Trophoblast cell (in vitro differentiated cells and primary cell): ENCODE data around the gene MARK2.

Source experiments
- DNase-seq, 2 donors: peaks; one replicate each; pipeline ENCODE4 v3.0.0-alpha.2; 2016
- H2AFZ ChIP-seq: 2 replicates; pipeline ENCODE4 v1.6.1; 2013; ENCODE audit warnings: low read length, moderate library complexity, mild to moderate bottlenecking; ENCODE audit not compliant: insufficient read depth, poor library complexity
- H2AK5ac ChIP-seq: 2 replicates; pipeline ENCODE4 v1.6.1; 2013; ENCODE audit warnings: mild to moderate bottlenecking, low read length
- H2BK120ac ChIP-seq: 2 replicates; pipeline ENCODE4 v1.6.1; 2013; ENCODE audit warnings: low read length, mild to moderate bottlenecking, moderate library complexity; ENCODE audit not compliant: insufficient read depth, poor library complexity
- H2BK12ac ChIP-seq: 2 replicates; pipeline ENCODE4 v1.6.1; 2013; ENCODE audit warnings: mild to moderate bottlenecking, low read length, moderate library complexity
- H2BK5ac ChIP-seq: 2 replicates; pipeline ENCODE4 v1.6.1; 2013; ENCODE audit warnings: low read length, low read depth, moderate library complexity, mild to moderate bottlenecking; ENCODE audit not compliant: poor library complexity
- H3K14ac ChIP-seq: 2 replicates; pipeline ENCODE4 v1.6.1; 2013; ENCODE audit warnings: mild to moderate bottlenecking, low read length
- H3K18ac ChIP-seq: 2 replicates; pipeline ENCODE4 v1.6.1; 2013; ENCODE audit warnings: mild to moderate bottlenecking, low read length
- H3K23ac ChIP-seq: 2 replicates; pipeline ENCODE4 v1.6.1; 2013; ENCODE audit warnings: low read length
- H3K27ac ChIP-seq: 2 replicates; pipeline ENCODE4 v1.5.1; 2013; ENCODE audit warnings: low read depth, mild to moderate bottlenecking, inconsistent platforms, low read length, moderate library complexity
- H3K27me3 ChIP-seq: 2 replicates; pipeline ENCODE4 v1.6.1; 2013; ENCODE audit warnings: inconsistent platforms, mild to moderate bottlenecking, low read length, moderate library complexity; ENCODE audit not compliant: insufficient read depth
- H3K36me3 ChIP-seq, 2 experiments: 1 replicate in 1 of 2; 2 replicates in 1 of 2; pipeline ENCODE4 v1.6.1; 2013; ENCODE audit warnings: low read length in 2 of 2, mild to moderate bottlenecking in 2 of 2, moderate library complexity in 1 of 2; ENCODE audit not compliant: insufficient read depth in 2 of 2, control insufficient read depth in 1 of 2
- H3K4ac ChIP-seq: 2 replicates; pipeline ENCODE4 v1.6.1; 2013; ENCODE audit warnings: low read depth, mild to moderate bottlenecking, low read length, moderate library complexity
- H3K4me1 ChIP-seq, 2 experiments: 1 replicate in 1 of 2; 2 replicates in 1 of 2; pipeline ENCODE4 v1.6.1; 2013; ENCODE audit warnings: low read length in 2 of 2, mild to moderate bottlenecking in 2 of 2, moderate library complexity in 1 of 2; ENCODE audit not compliant: insufficient read depth in 2 of 2, control insufficient read depth in 1 of 2
- H3K4me2 ChIP-seq: 2 replicates; pipeline ENCODE4 v1.6.1; 2013; ENCODE audit warnings: inconsistent platforms, mild to moderate bottlenecking, low read length, moderate library complexity
- H3K4me3 ChIP-seq: 2 replicates; pipeline ENCODE4 v1.5.1; 2013; ENCODE audit warnings: mild to moderate bottlenecking, low read depth, low read length, inconsistent platforms
- H3K79me1 ChIP-seq: one replicate; pipeline ENCODE4 v1.6.1; 2013; ENCODE audit warnings: low read length
- H3K79me2 ChIP-seq: 2 replicates; pipeline ENCODE4 v1.6.1; 2013; ENCODE audit warnings: low read length, mild to moderate bottlenecking; ENCODE audit not compliant: control insufficient read depth, insufficient read depth, poor library complexity
- H3K9ac ChIP-seq: 2 replicates; pipeline ENCODE4 v1.6.1; 2013; ENCODE audit warnings: mild to moderate bottlenecking, low read length
- H3K9me3 ChIP-seq: 2 replicates; pipeline ENCODE4 v1.6.1; 2013; ENCODE audit warnings: low read depth, mild to moderate bottlenecking, control low read depth, inconsistent platforms, low read length; ENCODE audit not compliant: insufficient read depth
- H4K12ac ChIP-seq: 2 replicates; pipeline ENCODE4 v1.6.1; 2013; ENCODE audit warnings: low read depth, mild to moderate bottlenecking, low read length, moderate library complexity
- H4K8ac ChIP-seq: 2 replicates; pipeline ENCODE4 v1.6.1; 2013; ENCODE audit warnings: low read depth, mild to moderate bottlenecking, low read length, moderate library complexity
- H4K91ac ChIP-seq: one replicate; pipeline ENCODE4 v1.6.1; 2013; ENCODE audit warnings: low read depth, mild to moderate bottlenecking, low read length, moderate library complexity
- WGBS: extraction: QIAGEN DNeasy Blood & Tissue Kit; methylation state at CpG from one replicate; pipeline ENCODE4 v1.1.7; 2013; ENCODE audit warnings: missing lambda C conversion rate; ENCODE audit not compliant: insufficient read length, insufficient coverage; ENCODE audit errors: extremely low coverage; 5-methylcytosine and 5-hydroxymethylcytosine counted together

Gene MARK2

DNA sequence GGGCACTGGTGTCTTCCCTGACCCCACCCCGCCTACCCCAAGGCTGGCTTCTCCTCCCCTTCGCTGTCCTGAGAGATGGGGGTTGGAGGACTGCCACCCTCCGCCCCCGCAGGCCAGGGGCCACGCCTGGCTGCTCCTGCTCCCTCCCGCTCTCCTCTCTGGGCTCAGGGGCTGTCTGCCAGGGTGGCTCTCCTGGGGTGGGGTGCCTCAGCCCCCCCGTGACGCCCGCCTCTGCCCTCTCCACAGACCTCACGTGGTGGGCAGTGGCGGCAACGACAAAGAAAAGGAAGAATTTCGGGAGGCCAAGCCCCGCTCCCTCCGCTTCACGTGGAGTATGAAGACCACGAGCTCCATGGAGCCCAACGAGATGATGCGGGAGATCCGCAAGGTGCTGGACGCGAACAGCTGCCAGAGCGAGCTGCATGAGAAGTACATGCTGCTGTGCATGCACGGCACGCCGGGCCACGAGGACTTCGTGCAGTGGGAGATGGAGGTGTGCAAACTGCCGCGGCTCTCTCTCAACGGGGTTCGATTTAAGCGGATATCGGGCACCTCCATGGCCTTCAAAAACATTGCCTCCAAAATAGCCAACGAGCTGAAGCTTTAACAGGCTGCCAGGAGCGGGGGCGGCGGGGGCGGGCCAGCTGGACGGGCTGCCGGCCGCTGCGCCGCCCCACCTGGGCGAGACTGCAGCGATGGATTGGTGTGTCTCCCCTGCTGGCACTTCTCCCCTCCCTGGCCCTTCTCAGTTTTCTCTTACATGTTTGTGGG, 69.9 kb downstream of the MARK2 start:
- Histone ChIP-seq H3K9me3 (no peaks in the 10 kb centered on the region), H3K23ac (no peak overlapping the region)

DNA sequence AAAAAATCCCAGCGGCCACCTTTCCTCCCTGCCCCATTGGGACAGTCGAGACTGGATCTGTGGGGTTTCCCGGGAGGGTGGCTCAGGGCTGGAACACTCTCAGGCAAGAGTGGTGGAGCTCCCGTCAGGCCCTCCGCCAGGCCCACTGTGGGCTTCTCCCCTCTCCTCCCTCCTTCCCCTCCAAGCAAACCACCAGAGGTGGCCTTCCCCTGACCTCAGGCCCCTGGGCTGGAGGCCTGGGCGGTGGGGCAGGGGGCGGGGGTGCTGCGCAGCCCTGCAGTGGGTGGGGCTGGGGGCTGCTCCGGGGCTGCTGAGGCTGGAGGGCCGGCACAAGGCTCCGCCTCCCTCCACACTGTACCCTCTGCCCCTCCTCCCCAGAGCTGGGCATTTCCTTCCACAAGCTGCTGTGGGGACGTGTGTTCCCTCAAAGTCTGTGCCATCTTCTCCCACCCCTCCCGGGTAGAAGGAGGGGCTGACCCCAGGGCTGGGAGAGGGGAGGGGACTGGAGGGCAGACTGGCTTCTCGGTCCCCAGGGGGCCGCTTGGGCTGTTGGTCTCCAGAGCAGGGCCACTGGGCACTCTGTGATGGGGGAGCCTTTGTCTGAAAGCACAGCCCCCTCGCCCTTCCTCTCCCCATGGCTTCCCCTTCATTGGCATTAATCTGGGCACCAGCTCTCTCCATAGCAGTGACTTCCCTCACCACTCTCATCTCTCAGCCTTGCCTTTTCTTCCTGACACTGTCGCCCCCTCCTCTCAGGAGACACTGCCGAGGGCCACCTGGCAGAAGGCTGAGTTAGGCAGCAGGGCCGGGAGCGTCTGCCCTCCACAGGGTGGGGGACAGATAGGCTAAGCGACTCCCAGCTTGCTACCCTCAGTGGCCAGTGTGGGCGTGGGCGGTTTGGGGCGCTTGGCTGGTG, 70.9 kb downstream of the MARK2 start:
- Histone ChIP-seq H3K14ac (no peak overlapping the region), H3K23ac (no peak overlapping the region), H4K12ac (no peak overlapping the region), H3K27me3 (no peaks in the 10 kb centered on the region), H3K79me2 (no peaks in the 10 kb centered on the region), H4K8ac (no peak overlapping the region), H3K18ac (no peak overlapping the region), H4K91ac (peak overlapping the region; percentile 16), H3K9ac (no peak overlapping the region), H2AK5ac (no peak overlapping the region), H3K4me2 (no peak overlapping the region), H3K27ac (no peak overlapping the region), H2BK120ac (no peak overlapping the region), H3K36me3 (peaks cover 67 to 68% of the 10 kb centered on the region in 2 experiments), H3K79me1 (no peaks in the 10 kb centered on the region), H3K4me1 (peaks cover 12 to 16% of the 10 kb centered on the region in 2 experiments), H2BK5ac (no peak overlapping the region), H3K9me3 (no peaks in the 10 kb centered on the region), H2BK12ac (no peak overlapping the region), H2AFZ (no peak overlapping the region), H3K4ac (no peak overlapping the region), H3K4me3 (no peak overlapping the region)
- DNase-seq: no peak
- no CpG with 5 or more reads among the region's 24 CpGs for WGBS

More for the DNA sequence above, 69.9 kb downstream of the MARK2 start:
- Histone ChIP-seq H3K36me3 (peaks cover 67 to 68% of the 10 kb centered on the region in 2 experiments), H3K4me1 (peaks cover 12 to 16% of the 10 kb centered on the region in 2 experiments), H3K27ac (no peak overlapping the region), H2BK120ac (no peak overlapping the region), H4K91ac (no peak overlapping the region), H4K12ac (no peak overlapping the region), H3K18ac (no peak overlapping the region), H3K27me3 (no peaks in the 10 kb centered on the region), H3K79me1 (no peaks in the 10 kb centered on the region), H2BK12ac (no peak overlapping the region), H3K4me2 (no peak overlapping the region), H4K8ac (no peak overlapping the region), H2BK5ac (no peak overlapping the region), H3K9ac (no peak overlapping the region), H3K4me3 (no peak overlapping the region), H3K79me2 (no peaks in the 10 kb centered on the region), H2AFZ (no peak overlapping the region), H3K14ac (no peak overlapping the region), H3K4ac (no peak overlapping the region), H2AK5ac (no peak overlapping the region)
- WGBS: no CpG with 5 or more reads among the region's 46 CpGs
- no peak for DNase-seq

DNA sequence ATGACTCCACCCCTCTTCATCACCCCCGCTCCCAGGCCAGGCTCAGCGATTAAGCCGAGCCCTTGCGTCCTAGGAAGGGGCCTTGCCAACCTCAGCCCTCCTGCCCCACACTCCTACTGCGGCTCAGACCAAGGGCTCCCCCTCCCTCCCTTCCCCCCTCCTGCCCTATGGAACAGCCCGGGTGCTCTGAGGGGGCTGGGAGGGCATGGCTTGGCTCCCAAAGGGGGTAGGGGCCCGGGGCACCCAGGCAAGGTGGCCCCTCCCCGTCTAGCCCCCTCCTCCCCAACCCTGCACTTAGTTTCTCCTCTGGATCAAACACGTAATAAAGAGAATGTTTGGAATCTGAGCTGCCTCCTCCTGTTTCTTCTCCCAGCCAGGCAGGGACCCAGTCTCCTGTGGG, 71.8 kb downstream of the MARK2 start:
- no peak overlapping the region for H4K8ac ChIP-seq
- no peak overlapping the region for H2BK5ac ChIP-seq
- no peaks in the 10 kb centered on the region for H3K79me1 ChIP-seq
- no peak overlapping the region for H3K4me3 ChIP-seq
- no peak overlapping the region for H3K4ac ChIP-seq
- H3K9me3 ChIP-seq: no peaks in the 10 kb centered on the region
- H3K18ac ChIP-seq: no peak overlapping the region
- peaks cover 18 to 22% of the 10 kb centered on the region in 2 experiments for H3K4me1 ChIP-seq
- no peak overlapping the region for H2AK5ac ChIP-seq
- no peak for DNase-seq
- H3K27ac ChIP-seq: peak overlapping the region; percentile 28
- no peaks in the 10 kb centered on the region for H3K27me3 ChIP-seq
- no peak overlapping the region for H2BK120ac ChIP-seq
- no peak overlapping the region for H4K91ac ChIP-seq
- H3K23ac ChIP-seq: no peak overlapping the region
- no peak overlapping the region for H3K4me2 ChIP-seq
- no CpG with 5 or more reads among the region's 9 CpGs for WGBS
- H3K9ac ChIP-seq: no peak overlapping the region
- H2AFZ ChIP-seq: no peak overlapping the region
- no peak overlapping the region for H2BK12ac ChIP-seq
- no peak overlapping the region for H3K14ac ChIP-seq
- no peak overlapping the region for H4K12ac ChIP-seq
- no peaks in the 10 kb centered on the region for H3K79me2 ChIP-seq
- peaks cover 62 to 63% of the 10 kb centered on the region in 2 experiments for H3K36me3 ChIP-seq

DNA sequence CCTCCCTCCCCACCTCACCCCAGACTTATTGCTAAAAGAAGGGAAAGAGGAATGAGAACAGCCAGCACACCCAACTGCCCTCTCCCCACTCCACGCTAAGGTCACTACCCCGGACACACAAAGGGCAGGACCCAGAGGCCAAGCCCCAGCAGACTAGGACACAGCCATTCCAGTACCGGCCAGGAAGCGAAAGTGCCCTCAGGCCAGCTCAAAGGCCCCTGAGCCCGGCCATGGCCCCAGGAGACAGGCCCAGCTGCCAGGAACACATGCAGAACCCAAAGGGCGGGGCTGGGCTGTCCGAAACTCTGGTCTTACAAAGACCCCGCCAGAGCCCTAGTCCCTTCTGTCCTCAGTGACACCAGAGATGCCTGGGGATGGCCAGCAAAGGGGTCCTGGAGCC, 72.5 kb downstream of the MARK2 start:
- H3K4me3 ChIP-seq: no peak overlapping the region
- WGBS: no CpG with 5 or more reads among the region's 8 CpGs
- no peak overlapping the region for H3K4ac ChIP-seq
- no peak overlapping the region for H3K18ac ChIP-seq
- H3K9ac ChIP-seq: no peak overlapping the region
- H3K79me2 ChIP-seq: peaks cover under 1% of the 10 kb centered on the region
- H2AK5ac ChIP-seq: no peak overlapping the region
- H3K14ac ChIP-seq: no peak overlapping the region
- H2BK5ac ChIP-seq: no peak overlapping the region
- H3K27ac ChIP-seq: peak overlapping the region; percentile 3
- peaks cover 20 to 26% of the 10 kb centered on the region in 2 experiments for H3K4me1 ChIP-seq
- H3K9me3 ChIP-seq: no peaks in the 10 kb centered on the region
- H3K23ac ChIP-seq: no peak overlapping the region
- no peak overlapping the region for H2AFZ ChIP-seq
- no peak overlapping the region for H4K8ac ChIP-seq
- H3K4me2 ChIP-seq: peak overlapping the region; percentile 8
- peaks cover under 1% of the 10 kb centered on the region for H3K79me1 ChIP-seq
- no peak overlapping the region for H2BK12ac ChIP-seq
- peak; percentile 12 to 34 for DNase-seq
- H4K12ac ChIP-seq: no peak overlapping the region
- H2BK120ac ChIP-seq: no peak overlapping the region
- peaks cover 56 to 58% of the 10 kb centered on the region in 2 experiments for H3K36me3 ChIP-seq
- no peak overlapping the region for H4K91ac ChIP-seq
- no peaks in the 10 kb centered on the region for H3K27me3 ChIP-seq
